Natural killer cell (primary cell): ENCODE measurements around the gene ZC3H10. TPM values are rescaled to one million over a fixed set of nuclear protein-coding genes. Genes with fewer than 3 reads are reported as not detected.
"Not testable (repeated sequence)": the region's sequence is repeated elsewhere in the genome, so short reads cannot be mapped to it uniquely, and the experiment has no call there.

Experiments
- ATAC-seq, 3 donors: fragments of 150-1000 bp in 2 of 3; fragments of 200-7000 bp in 1 of 3; cut with Tn5 transposase; 1 replicate in 1 of 3; 2 replicates in 2 of 3; pipeline ENCODE4 v1.10.0; 2021; ENCODE audit warnings: mild to moderate bottlenecking in 2 of 3, moderate library complexity in 2 of 3
- DNase-seq, 2 donors: peaks; one replicate each; pipeline versions ENCODE4 v3.0.0 to v3.0.0-alpha.2; 2013 to 2021; ENCODE audit warnings: mixed read lengths in 1 of 2
- H3K27ac ChIP-seq: one replicate; pipeline ENCODE4 v1.5.1; 2013; ENCODE audit warnings: mild to moderate bottlenecking, low read length
- H3K27me3 ChIP-seq: one replicate; pipeline ENCODE4 v1.6.1; 2013; ENCODE audit warnings: low read length; ENCODE audit not compliant: control insufficient read depth, insufficient read depth
- H3K36me3 ChIP-seq: one replicate; pipeline ENCODE4 v1.6.1; 2013; ENCODE audit warnings: low read length; ENCODE audit not compliant: control insufficient read depth, insufficient read depth
- H3K4me1 ChIP-seq: one replicate; pipeline ENCODE4 v1.6.1; 2013; ENCODE audit warnings: low read length; ENCODE audit not compliant: control insufficient read depth, insufficient read depth
- H3K4me3 ChIP-seq: one replicate; pipeline ENCODE4 v1.5.1; 2013; ENCODE audit warnings: low read length
- H3K9me3 ChIP-seq: one replicate; pipeline ENCODE4 v1.6.1; 2013; ENCODE audit warnings: low read length; ENCODE audit not compliant: control insufficient read depth, insufficient read depth
- H3K27ac Mint-ChIP-seq, 2 donors: one replicate each; pipeline ENCODE4 v1.8.0; 2022; ENCODE audit warnings: mild to moderate bottlenecking in 2 of 2, mixed read lengths in 2 of 2, moderate library complexity in 1 of 2
- H3K27me3 Mint-ChIP-seq, 2 donors: one replicate each; pipeline ENCODE4 v1.8.0; 2022; ENCODE audit warnings: low read depth in 2 of 2, mixed read lengths in 2 of 2
- H3K36me3 Mint-ChIP-seq: one replicate; pipeline ENCODE4 v1.8.0; 2022; ENCODE audit warnings: mixed read lengths
- H3K4me1 Mint-ChIP-seq, 2 donors: one replicate each; pipeline ENCODE4 v1.8.0; 2022; ENCODE audit warnings: mixed read lengths in 2 of 2
- H3K4me3 Mint-ChIP-seq: one replicate; pipeline ENCODE4 v1.8.0; 2022; ENCODE audit warnings: mild to moderate bottlenecking, moderate library complexity, mixed read lengths
- H3K9me3 Mint-ChIP-seq, 2 donors: one replicate each; pipeline ENCODE4 v1.8.0; 2022; ENCODE audit warnings: mixed read lengths in 2 of 2
- CTCF ChIP-seq: fragments of 200-600 bp; IDR thresholded peaks from one replicate; pipeline ENCODE4 v1.8.0; 2022; ENCODE audit warnings: antibody characterized with exemption
- WGBS: methylation state at CpG from one replicate; pipeline ENCODE4 v1.1.7; 2013; ENCODE audit warnings: missing lambda C conversion rate; ENCODE audit not compliant: insufficient coverage; 5-methylcytosine and 5-hydroxymethylcytosine counted together
- intact Hi-C: fragments of 100-400 bp; cut with micrococcal nuclease; formaldehyde crosslinking; loops from one replicate; pipeline ENCODE4 v1.14.2; 2022
- total RNA-seq, 4 donors: library from RNA; stranded (reverse); fragments of 120-200 nt in 1 of 4; gene quantifications; one replicate each; pipeline versions ENCODE4 v1.2.3 to v1.2.4, GENCODE V29; 2013 to 2022

ZC3H10 gene
- total RNA-seq, result 10 to 100 TPM; 12.0 to 24.3 (median 16.2) TPM
- total RNA-seq (2013), result 13.9 TPM

GRCh38 chr12:56117778-56118687 is at the start of gene ZC3H10:
Gene ZC3H10, plus strand, starts transcription at chr12:56118266. Its CDS starts 2,297 bp downstream, at chr12:56120563.
- Histone ChIP-seq H3K27ac (peak within 1 kb of the TSS; percentile 90), H3K4me3 (peak within 1 kb of the TSS; percentile 78), H3K4me1 (peaks cover 28% of the 10 kb centered on the region), H3K9me3 (no peaks in the 10 kb centered on the region), H3K36me3 (peaks cover 23% of the 10 kb centered on the region), H3K27me3 (no peaks in the 10 kb centered on the region)
- TF ChIP-seq CTCF, result peak; percentile 47
- Mint-ChIP-seq H3K27ac (peak within 1 kb of the TSS; percentile 95 to 99), H3K4me1 (peaks cover 33% of the 10 kb centered on the region in 2 donors), H3K4me3 (peak within 1 kb of the TSS; percentile 98), H3K9me3 (no peaks in the 10 kb centered on the region), H3K36me3 (peaks cover 10% of the 10 kb centered on the region), H3K27me3 (no peaks in the 10 kb centered on the region)
- ATAC-seq (peak; percentile 78 to 93 (median 82)), DNase-seq (peak; percentile 93 to 99)
- under 1% methylated on average over 60 of the region's 61 CpGs for WGBS
- intact Hi-C loops, result loop anchor here (1.0 to 5.0 kb wide), 10 partner anchors 8 to 347 kb away; partner anchors contain the start of genes ANKRD52, CS, MYL6 and ORMDL2

GRCh38 chr12:56071648-56072047 is 46.4 kb upstream of the ZC3H10 start:
- TF ChIP-seq CTCF, result no peak
- H3K27ac ChIP-seq, result no peak overlapping the region
- no peak for ATAC-seq
- Mint-ChIP-seq H3K4me3 (no peak overlapping the region), H3K27me3 (peaks cover 0 to 2% of the 10 kb centered on the region in 2 donors), H3K9me3 (no peaks in the 10 kb centered on the region), H3K4me1 (no peaks in the 10 kb centered on the region), H3K27ac (no peak overlapping the region), H3K36me3 (no peaks in the 10 kb centered on the region)
- no peaks in the 10 kb centered on the region for H3K4me1 ChIP-seq
- no peak for DNase-seq
- H3K9me3 ChIP-seq, result no peaks in the 10 kb centered on the region
- H3K27me3 ChIP-seq, result no peaks in the 10 kb centered on the region
- WGBS, result 93% methylated on average over 4 of the region's 4 CpGs
- no peak overlapping the region for H3K4me3 ChIP-seq
- intact Hi-C loops, result no loop called here
- no peaks in the 10 kb centered on the region for H3K36me3 ChIP-seq

GRCh38 chr12:56074396-56074795 is 43.7 kb upstream of the ZC3H10 start:
- no peak overlapping the region for H3K4me3 Mint-ChIP-seq

GRCh38 chr12:56077966-56078365 is 40.1 kb upstream of the ZC3H10 start:
- H3K27me3 Mint-ChIP-seq, result peaks cover 0 to 14% of the 10 kb centered on the region in 2 donors
- ATAC-seq, H3K27ac Mint-ChIP-seq, H3K4me3 ChIP-seq, H3K27ac ChIP-seq, intact Hi-C loops, H3K4me3 Mint-ChIP-seq, H3K9me3 Mint-ChIP-seq, H3K27me3 ChIP-seq, DNase-seq, H3K36me3 ChIP-seq, H3K36me3 Mint-ChIP-seq, H3K9me3 ChIP-seq: not testable (repeated sequence)
- peaks cover 0 to 21% of the 10 kb centered on the region in 2 donors for H3K4me1 Mint-ChIP-seq
- WGBS, result 95% methylated on average over 9 of the region's 9 CpGs
- peaks cover 20% of the 10 kb centered on the region for H3K4me1 ChIP-seq

More at GRCh38 chr12:56074396-56074795, 43.7 kb upstream of the ZC3H10 start:
- DNase-seq (no peak), ATAC-seq (no peak)
- peaks cover 0 to 5% of the 10 kb centered on the region in 2 donors for H3K4me1 Mint-ChIP-seq
- intact Hi-C loops, result no loop called here
- 92% methylated on average over 5 of the region's 5 CpGs for WGBS
- Histone ChIP-seq H3K27ac (no peak overlapping the region), H3K9me3 (no peaks in the 10 kb centered on the region), H3K4me3 (no peak overlapping the region), H3K36me3 (no peaks in the 10 kb centered on the region), H3K27me3 (no peaks in the 10 kb centered on the region), H3K4me1 (peaks cover 7% of the 10 kb centered on the region)
- no peak overlapping the region for H3K27ac Mint-ChIP-seq
- no peaks in the 10 kb centered on the region for H3K27me3 Mint-ChIP-seq
- no peak for TF ChIP-seq CTCF
- H3K36me3 Mint-ChIP-seq, result no peaks in the 10 kb centered on the region
- no peaks in the 10 kb centered on the region for H3K9me3 Mint-ChIP-seq
